GM12878 (cell line): ENCODE results near the gene MYADM. TPM values are rescaled to one million over a fixed set of nuclear protein-coding genes. Genes with fewer than 3 reads are reported as not detected.

Experiments used
- ATAC-seq: fragments of 200-7000 bp; cut with Tn5 transposase; 3 replicates; pipeline ENCODE4 v1.9.1; 2020; ENCODE audit warnings: mild to moderate bottlenecking, moderate library complexity
- BruUV-seq: library from RNA; stranded (reverse); fragments of 400-500 nt; replicated peaks from 2 replicates; lab custom pipeline; 2021; lab: Mats Ljungman, UMichigan
- CTCF ChIA-PET: fragments of 300-600 bp; sonication (Branson Sonifier 250); formaldehyde crosslinking; extraction: SDS; loops from one replicate; lab custom pipeline; 2021; ENCODE audit warnings: inconsistent platforms; lab: Yijun Ruan, JAX
- POLR2A ChIA-PET: fragments of 350-600 bp; formaldehyde crosslinking; extraction: SDS; loops from one replicate; lab custom pipeline; 2021; ENCODE audit warnings: inconsistent platforms; lab: Charles Lee
- RAD21 ChIA-PET: fragments of 300-600 bp; sonication (Branson Sonifier 250); formaldehyde crosslinking; loops from one replicate; lab custom pipeline; 2023; ENCODE audit warnings: antibody characterized with exemption; ENCODE audit not compliant: unreplicated experiment; lab: Charles Lee
- SMC1A ChIA-PET: fragments of 300-600 bp; sonication (Branson Sonifier 250); formaldehyde crosslinking; loops from one replicate; lab custom pipeline; 2023; ENCODE audit not compliant: unreplicated experiment, uncharacterized antibody; lab: Charles Lee
- DNase-seq: peaks from one replicate; pipeline ENCODE4 v3.0.0-alpha.2; 2011; ENCODE audit warnings: low read depth, low spot score
- FAIRE-seq: peaks from 3 replicates; lab custom pipeline; 2011; peaks lifted over from hg19 to GRCh38; lab: Jason Lieb, UNC
- H2AFZ ChIP-seq: 2 replicates; pipeline ENCODE4 v1.6.0; 2011; ENCODE audit warnings: low read depth, low read length, control low read depth; ENCODE audit not compliant: control insufficient read depth
- H3K27ac ChIP-seq: 2 replicates; pipeline ENCODE4 v1.5.1; 2011; ENCODE audit warnings: control low read depth; ENCODE audit not compliant: control insufficient read depth, insufficient read depth
- H3K27me3 ChIP-seq, 2 experiments: replicated peaks in 1 of 2; 2 replicates each; pipeline versions ENCODE4 v1.6.0 to v1.6.1; 2011; ENCODE audit warnings: low read length in 1 of 2; ENCODE audit not compliant: control insufficient read depth in 2 of 2, insufficient read depth in 2 of 2
- H3K36me3 ChIP-seq, 2 experiments: 2 replicates each; pipeline ENCODE4 v1.5.1; 2011; ENCODE audit warnings: low read length in 1 of 2; ENCODE audit not compliant: control insufficient read depth in 2 of 2, insufficient read depth in 2 of 2
- H3K4me1 ChIP-seq: 2 replicates; pipeline ENCODE4 v1.6.1; 2011; ENCODE audit warnings: mild to moderate bottlenecking, low read length, moderate library complexity, mixed read lengths; ENCODE audit not compliant: control insufficient read depth, insufficient read depth
- H3K4me2 ChIP-seq: 2 replicates; pipeline ENCODE4 v1.6.0; 2011; ENCODE audit warnings: control low read depth; ENCODE audit not compliant: control insufficient read depth, insufficient read depth
- H3K4me3 ChIP-seq: fragments of 200-600 bp; sonication (generic); 2 replicates; pipeline ENCODE4 v1.5.1; 2016
- H3K79me2 ChIP-seq: 2 replicates; pipeline ENCODE4 v1.6.0; 2011; ENCODE audit warnings: low read length; ENCODE audit not compliant: control insufficient read depth, insufficient read depth
- H3K9ac ChIP-seq: 2 replicates; pipeline ENCODE4 v1.8.0; 2011; ENCODE audit warnings: low read length, control low read depth, mixed read lengths; ENCODE audit not compliant: control insufficient read depth, insufficient read depth
- H3K9me3 ChIP-seq: replicated peaks from 3 replicates; pipeline ENCODE4 v1.5.1; 2011; ENCODE audit warnings: mild to moderate bottlenecking, low read length; ENCODE audit not compliant: control insufficient read depth, insufficient read depth
- H4K20me1 ChIP-seq: 2 replicates; pipeline ENCODE4 v1.6.0; 2011; ENCODE audit not compliant: control insufficient read depth, insufficient read depth
- BCL3 ChIP-seq: IDR thresholded peaks from 2 replicates; pipeline ENCODE4 v1.6.1; 2011; ENCODE audit warnings: borderline replicate concordance, low read depth, mild to moderate bottlenecking, moderate library complexity, low read length; ENCODE audit not compliant: insufficient read depth, poor library complexity, severe bottlenecking
- ESRRA ChIP-seq: IDR thresholded peaks from 2 replicates; pipeline ENCODE4 v1.6.1; 2012; ENCODE audit warnings: mild to moderate bottlenecking, low read length, improper control_type of control experiment
- HDAC2 ChIP-seq: fragments of 200-600 bp; sonication (generic); IDR thresholded peaks from 2 replicates; pipeline ENCODE4 v1.6.1; 2017
- KDM1A ChIP-seq: fragments of 200-600 bp; sonication (generic); IDR thresholded peaks from 2 replicates; pipeline ENCODE4 v1.6.1; 2016; ENCODE audit warnings: borderline replicate concordance
- MTA3 ChIP-seq: IDR thresholded peaks from 2 replicates; pipeline ENCODE4 v1.6.1; 2012; ENCODE audit warnings: low read length, inconsistent platforms, borderline replicate concordance
- PAX5 ChIP-seq: IDR thresholded peaks from 2 replicates; pipeline ENCODE4 v1.6.1; 2011; ENCODE audit warnings: low read depth, low read length, borderline replicate concordance
- POLR2AphosphoS2 ChIP-seq: IDR thresholded peaks from 2 replicates; pipeline ENCODE4 v1.6.1; 2011; ENCODE audit warnings: low read depth, mild to moderate bottlenecking, low read length, improper control_type of control experiment, moderate library complexity
- POLR2AphosphoS5 ChIP-seq: IDR thresholded peaks from 2 replicates; pipeline ENCODE4 v1.6.1; 2011; ENCODE audit warnings: mild to moderate bottlenecking, low read length, inconsistent platforms
- POU2F2 ChIP-seq: IDR thresholded peaks from 3 replicates; pipeline ENCODE4 v1.6.1; 2011; ENCODE audit warnings: low read depth, mild to moderate bottlenecking, low read length, borderline replicate concordance
- SKIL ChIP-seq: fragments of 450-650 bp; IDR thresholded peaks from 2 replicates; pipeline ENCODE4 v1.6.1; 2017; ENCODE audit warnings: mild to moderate bottlenecking, low read depth, inconsistent platforms; ENCODE audit not compliant: poor library complexity, severe bottlenecking
- SMAD1 ChIP-seq: fragments of 450-650 bp; IDR thresholded peaks from 2 replicates; pipeline ENCODE4 v1.6.1; 2018; ENCODE audit warnings: mild to moderate bottlenecking, low read depth; ENCODE audit not compliant: partially characterized antibody
- STAT1 ChIP-seq: fragments of 450-650 bp; conservative IDR thresholded peaks from 2 replicates; pipeline ENCODE4 v1.6.1; 2014; ENCODE audit warnings: antibody characterized with exemption, mild to moderate bottlenecking
- ZBTB11 ChIP-seq: fragments of 450-650 bp; formaldehyde crosslinking; IDR thresholded peaks from 2 replicates; pipeline ENCODE4 v1.5.0; 2022; ENCODE audit warnings: mild to moderate bottlenecking, missing genetic modification characterization
- WGBS: methylation state at CpG from one replicate; pipeline ENCODE4 v1.1.6; 2016; ENCODE audit warnings: low lambda C conversion rate; ENCODE audit not compliant: insufficient replicate concordance, insufficient coverage; ENCODE audit errors: missing lambda C conversion rate; 5-methylcytosine and 5-hydroxymethylcytosine counted together
- in situ Hi-C: fragments of 300-500 bp; cut with MboI; formaldehyde crosslinking; loops from 9 replicates; pipeline ENCODE4 v1.14.3; 2018; ENCODE audit warnings: mixed read lengths
- intact Hi-C: fragments of 100-400 bp; cut with micrococcal nuclease; formaldehyde crosslinking; loops from one replicate; pipeline ENCODE4 v1.14.2; 2022; ENCODE audit not compliant: unreplicated experiment
- polyA plus RNA-seq, 11 experiments: library from polyadenylated mRNA; depleted of rRNA in 4 of 11; unstranded in 6 of 11; stranded (reverse) in 5 of 11; fragments of >200 nt; fragmentation: Nextera tagmentation in 4 of 11; fragmentation: Illumina TruSeq in 1 of 11; extraction: Ambion mirVana in 4 of 11; extraction: Trizol in 1 of 11; gene quantifications; 1 replicate in 1 of 11; 2 replicates in 10 of 11; pipeline versions ENCODE4 v1.2.1 to v1.2.3, GENCODE V29; 2011 to 2016; ENCODE audit warnings: inconsistent platforms in 2 of 11, missing spikeins in 2 of 11, low read depth in 1 of 11
- total RNA-seq, 4 experiments: library from RNA; depleted of rRNA in 3 of 4; stranded (reverse); fragments of >200 nt in 3 of 4; fragmentation: Illumina TruSeq in 1 of 4; extraction: Trizol in 1 of 4; gene quantifications; 2 replicates each; pipeline versions ENCODE4 v1.2.1 to v1.2.3, GENCODE V29; 2013 to 2021
- TF ChIP-seq, protein P1 (sequence below): fragments of 450-650 bp; IDR thresholded peaks from 2 replicates; pipeline ENCODE4 v1.6.1; 2016; ENCODE audit warnings: mild to moderate bottlenecking
- TF ChIP-seq, protein P2 (sequence below): fragments of 450-650 bp; IDR thresholded peaks from 2 replicates; pipeline ENCODE4 v1.6.1; 2017; ENCODE audit warnings: low read depth, mild to moderate bottlenecking, moderate library complexity

Gene MYADM
- total and polyA plus RNA-seq, 10 of the 15 experiments (the other 5 are each of a cell fraction or from before 2014, with no cell fraction given), result 0.04 to 0.46 (median 0.10) TPM

GRCh38 chr19:53904909-53905308 lies 37.2 kb downstream of the MYADM start:
- in situ Hi-C loops, result no loop called here
- no peak overlapping the region for H2AFZ ChIP-seq
- H3K4me3 ChIP-seq, result no peak overlapping the region
- H3K27ac ChIP-seq, result no peak overlapping the region
- H3K9ac ChIP-seq, result no peak overlapping the region
- intact Hi-C loops, result no loop called here
- ChIA-PET RAD21 (no interaction called here), SMC1A (no interaction called here), CTCF (no interaction called here), POLR2A (no interaction called here)
- no peaks in the 10 kb centered on the region for H4K20me1 ChIP-seq
- no peaks in the 10 kb centered on the region for H3K79me2 ChIP-seq
- no peak overlapping the region for H3K4me2 ChIP-seq
- DNase-seq (no peak), FAIRE-seq (no peak), ATAC-seq (no peak)
- no TSS peak for BruUV-seq
- no peaks in the 10 kb centered on the region for H3K36me3 ChIP-seq
- H3K27me3 ChIP-seq, result no peaks in the 10 kb centered on the region
- 10% methylated on average over 3 of the region's 3 CpGs for WGBS
- no peaks in the 10 kb centered on the region for H3K4me1 ChIP-seq
- no peaks in the 10 kb centered on the region; the same call in 2 of the 3 replicates for H3K9me3 ChIP-seq
- TF ChIP-seq POLR2AphosphoS5, result no peak
- no peak for TF ChIP-seq KDM1A
- TF ChIP-seq POLR2AphosphoS2, result no peak
- TF ChIP-seq, protein P1, sequence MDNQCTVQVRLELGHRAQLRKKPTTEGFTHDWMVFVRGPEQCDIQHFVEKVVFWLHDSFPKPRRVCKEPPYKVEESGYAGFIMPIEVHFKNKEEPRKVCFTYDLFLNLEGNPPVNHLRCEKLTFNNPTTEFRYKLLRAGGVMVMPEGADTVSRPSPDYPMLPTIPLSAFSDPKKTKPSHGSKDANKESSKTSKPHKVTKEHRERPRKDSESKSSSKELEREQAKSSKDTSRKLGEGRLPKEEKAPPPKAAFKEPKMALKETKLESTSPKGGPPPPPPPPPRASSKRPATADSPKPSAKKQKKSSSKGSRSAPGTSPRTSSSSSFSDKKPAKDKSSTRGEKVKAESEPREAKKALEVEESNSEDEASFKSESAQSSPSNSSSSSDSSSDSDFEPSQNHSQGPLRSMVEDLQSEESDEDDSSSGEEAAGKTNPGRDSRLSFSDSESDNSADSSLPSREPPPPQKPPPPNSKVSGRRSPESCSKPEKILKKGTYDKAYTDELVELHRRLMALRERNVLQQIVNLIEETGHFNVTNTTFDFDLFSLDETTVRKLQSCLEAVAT, result no peak
- no peak for TF ChIP-seq STAT1
- TF ChIP-seq MTA3, result no peak
- no peak for TF ChIP-seq SKIL
- no peak for TF ChIP-seq ZBTB11 (CRISPR knock-in tag)
- no peak for TF ChIP-seq POU2F2
- TF ChIP-seq PAX5, result no peak
- TF ChIP-seq ESRRA, result no peak
- TF ChIP-seq SMAD1, result no peak
- TF ChIP-seq, protein P2, sequence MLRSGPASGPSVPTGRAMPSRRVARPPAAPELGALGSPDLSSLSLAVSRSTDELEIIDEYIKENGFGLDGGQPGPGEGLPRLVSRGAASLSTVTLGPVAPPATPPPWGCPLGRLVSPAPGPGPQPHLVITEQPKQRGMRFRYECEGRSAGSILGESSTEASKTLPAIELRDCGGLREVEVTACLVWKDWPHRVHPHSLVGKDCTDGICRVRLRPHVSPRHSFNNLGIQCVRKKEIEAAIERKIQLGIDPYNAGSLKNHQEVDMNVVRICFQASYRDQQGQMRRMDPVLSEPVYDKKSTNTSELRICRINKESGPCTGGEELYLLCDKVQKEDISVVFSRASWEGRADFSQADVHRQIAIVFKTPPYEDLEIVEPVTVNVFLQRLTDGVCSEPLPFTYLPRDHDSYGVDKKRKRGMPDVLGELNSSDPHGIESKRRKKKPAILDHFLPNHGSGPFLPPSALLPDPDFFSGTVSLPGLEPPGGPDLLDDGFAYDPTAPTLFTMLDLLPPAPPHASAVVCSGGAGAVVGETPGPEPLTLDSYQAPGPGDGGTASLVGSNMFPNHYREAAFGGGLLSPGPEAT, result no peak
- TF ChIP-seq HDAC2, result no peak
- TF ChIP-seq BCL3, result no peak
